ENCODE results near the gene ANHX. TPM values are rescaled to one million over a fixed set of nuclear protein-coding genes. Genes with fewer than 3 reads are reported as not detected.

Gene ANHX
- total and polyA plus RNA-seq, 2 experiments from 2014 or later = not detected

DNA sequence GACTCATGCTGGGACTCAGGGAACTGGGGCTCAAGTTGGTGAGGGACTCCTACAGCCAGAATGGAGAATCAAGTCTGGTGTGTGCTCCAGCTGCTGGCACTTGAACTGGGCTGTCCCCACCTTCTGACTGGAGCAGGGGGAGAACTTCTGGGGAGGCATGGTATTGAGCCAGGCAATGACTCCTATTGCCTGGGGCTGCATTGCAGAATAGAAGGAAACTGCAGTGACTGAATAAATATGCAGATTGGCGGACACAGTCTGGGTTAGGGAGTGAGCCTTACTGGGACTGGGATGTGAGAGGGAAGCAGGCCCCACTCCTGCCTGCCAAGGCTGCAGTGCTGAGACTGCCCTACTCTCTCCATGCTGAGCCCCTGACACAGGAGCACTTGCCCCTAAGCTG, 63.2 kb downstream of the ANHX start:
- no peaks in the 10 kb centered on the region for H3K4me1 ChIP-seq (ENCODE audit: insufficient read depth)
- Mint-ChIP-seq H3K9me3 (peaks cover 89% of the 10 kb centered on the region), H3K27me3 (ENCODE audit: insufficient read depth, low read depth, poor library complexity) (no peaks in the 10 kb centered on the region), H3K27ac (no peak overlapping the region), H3K4me3 (no peak overlapping the region), H3K4me1 (no peaks in the 10 kb centered on the region), H3K36me3 (ENCODE audit: low read depth) (peaks cover 30% of the 10 kb centered on the region)
- H4K20me1 ChIP-seq (replicated peaks; ENCODE audit: insufficient read depth) = no peaks in the 10 kb centered on the region
- no peaks in the 10 kb centered on the region for H3K79me2 ChIP-seq (replicated peaks; ENCODE audit: insufficient read depth)
- H3K27ac ChIP-seq (ENCODE audit: low read depth) = no peak overlapping the region
- no peak for TF ChIP-seq POLR2AphosphoS5 (IDR thresholded peaks at IDR 0.05; ENCODE audit: low read depth)
- TF ChIP-seq ZNF114 (CRISPR knock-in tag; IDR thresholded peaks at IDR 0.05) = no peak
- TF ChIP-seq JUNB (IDR thresholded peaks at IDR 0.05; ENCODE audit: unreplicated experiment) = no peak
- TF ChIP-seq CREB1 (CRISPR knock-in tag; IDR thresholded peaks at IDR 0.05; ENCODE audit: low read depth) = no peak
- TF ChIP-seq, protein P1, sequence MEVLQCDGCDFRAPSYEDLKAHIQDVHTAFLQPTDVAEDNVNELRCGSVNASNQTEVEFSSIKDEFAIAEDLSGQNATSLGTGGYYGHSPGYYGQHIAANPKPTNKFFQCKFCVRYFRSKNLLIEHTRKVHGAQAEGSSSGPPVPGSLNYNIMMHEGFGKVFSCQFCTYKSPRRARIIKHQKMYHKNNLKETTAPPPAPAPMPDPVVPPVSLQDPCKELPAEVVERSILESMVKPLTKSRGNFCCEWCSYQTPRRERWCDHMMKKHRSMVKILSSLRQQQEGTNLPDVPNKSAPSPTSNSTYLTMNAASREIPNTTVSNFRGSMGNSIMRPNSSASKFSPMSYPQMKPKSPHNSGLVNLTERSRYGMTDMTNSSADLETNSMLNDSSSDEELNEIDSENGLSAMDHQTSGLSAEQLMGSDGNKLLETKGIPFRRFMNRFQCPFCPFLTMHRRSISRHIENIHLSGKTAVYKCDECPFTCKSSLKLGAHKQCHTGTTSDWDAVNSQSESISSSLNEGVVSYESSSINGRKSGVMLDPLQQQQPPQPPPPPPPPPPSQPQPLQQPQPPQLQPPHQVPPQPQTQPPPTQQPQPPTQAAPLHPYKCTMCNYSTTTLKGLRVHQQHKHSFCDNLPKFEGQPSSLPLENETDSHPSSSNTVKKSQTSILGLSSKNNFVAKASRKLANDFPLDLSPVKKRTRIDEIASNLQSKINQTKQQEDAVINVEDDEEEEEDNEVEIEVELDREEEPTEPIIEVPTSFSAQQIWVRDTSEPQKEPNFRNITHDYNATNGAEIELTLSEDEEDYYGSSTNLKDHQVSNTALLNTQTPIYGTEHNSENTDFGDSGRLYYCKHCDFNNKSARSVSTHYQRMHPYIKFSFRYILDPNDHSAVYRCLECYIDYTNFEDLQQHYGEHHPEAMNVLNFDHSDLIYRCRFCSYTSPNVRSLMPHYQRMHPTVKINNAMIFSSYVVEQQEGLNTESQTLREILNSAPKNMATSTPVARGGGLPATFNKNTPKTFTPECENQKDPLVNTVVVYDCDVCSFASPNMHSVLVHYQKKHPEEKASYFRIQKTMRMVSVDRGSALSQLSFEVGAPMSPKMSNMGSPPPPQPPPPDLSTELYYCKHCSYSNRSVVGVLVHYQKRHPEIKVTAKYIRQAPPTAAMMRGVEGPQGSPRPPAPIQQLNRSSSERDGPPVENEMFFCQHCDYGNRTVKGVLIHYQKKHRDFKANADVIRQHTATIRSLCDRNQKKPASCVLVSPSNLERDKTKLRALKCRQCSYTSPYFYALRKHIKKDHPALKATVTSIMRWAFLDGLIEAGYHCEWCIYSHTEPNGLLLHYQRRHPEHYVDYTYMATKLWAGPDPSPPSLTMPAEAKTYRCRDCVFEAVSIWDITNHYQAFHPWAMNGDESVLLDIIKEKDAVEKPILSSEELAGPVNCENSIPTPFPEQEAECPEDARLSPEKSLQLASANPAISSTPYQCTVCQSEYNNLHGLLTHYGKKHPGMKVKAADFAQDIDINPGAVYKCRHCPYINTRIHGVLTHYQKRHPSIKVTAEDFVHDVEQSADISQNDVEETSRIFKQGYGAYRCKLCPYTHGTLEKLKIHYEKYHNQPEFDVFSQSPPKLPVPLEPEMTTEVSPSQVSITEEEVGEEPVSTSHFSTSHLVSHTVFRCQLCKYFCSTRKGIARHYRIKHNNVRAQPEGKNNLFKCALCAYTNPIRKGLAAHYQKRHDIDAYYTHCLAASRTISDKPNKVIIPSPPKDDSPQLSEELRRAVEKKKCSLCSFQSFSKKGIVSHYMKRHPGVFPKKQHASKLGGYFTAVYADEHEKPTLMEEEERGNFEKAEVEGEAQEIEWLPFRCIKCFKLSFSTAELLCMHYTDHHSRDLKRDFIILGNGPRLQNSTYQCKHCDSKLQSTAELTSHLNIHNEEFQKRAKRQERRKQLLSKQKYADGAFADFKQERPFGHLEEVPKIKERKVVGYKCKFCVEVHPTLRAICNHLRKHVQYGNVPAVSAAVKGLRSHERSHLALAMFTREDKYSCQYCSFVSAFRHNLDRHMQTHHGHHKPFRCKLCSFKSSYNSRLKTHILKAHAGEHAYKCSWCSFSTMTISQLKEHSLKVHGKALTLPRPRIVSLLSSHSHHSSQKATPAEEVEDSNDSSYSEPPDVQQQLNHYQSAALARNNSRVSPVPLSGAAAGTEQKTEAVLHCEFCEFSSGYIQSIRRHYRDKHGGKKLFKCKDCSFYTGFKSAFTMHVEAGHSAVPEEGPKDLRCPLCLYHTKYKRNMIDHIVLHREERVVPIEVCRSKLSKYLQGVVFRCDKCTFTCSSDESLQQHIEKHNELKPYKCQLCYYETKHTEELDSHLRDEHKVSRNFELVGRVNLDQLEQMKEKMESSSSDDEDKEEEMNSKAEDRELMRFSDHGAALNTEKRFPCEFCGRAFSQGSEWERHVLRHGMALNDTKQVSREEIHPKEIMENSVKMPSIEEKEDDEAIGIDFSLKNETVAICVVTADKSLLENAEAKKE (CRISPR knock-in tag; IDR thresholded peaks at IDR 0.05) = no peak
- TF ChIP-seq, protein P2, sequence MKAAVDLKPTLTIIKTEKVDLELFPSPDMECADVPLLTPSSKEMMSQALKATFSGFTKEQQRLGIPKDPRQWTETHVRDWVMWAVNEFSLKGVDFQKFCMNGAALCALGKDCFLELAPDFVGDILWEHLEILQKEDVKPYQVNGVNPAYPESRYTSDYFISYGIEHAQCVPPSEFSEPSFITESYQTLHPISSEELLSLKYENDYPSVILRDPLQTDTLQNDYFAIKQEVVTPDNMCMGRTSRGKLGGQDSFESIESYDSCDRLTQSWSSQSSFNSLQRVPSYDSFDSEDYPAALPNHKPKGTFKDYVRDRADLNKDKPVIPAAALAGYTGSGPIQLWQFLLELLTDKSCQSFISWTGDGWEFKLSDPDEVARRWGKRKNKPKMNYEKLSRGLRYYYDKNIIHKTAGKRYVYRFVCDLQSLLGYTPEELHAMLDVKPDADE (IDR thresholded peaks at IDR 0.05) = no peak
- TF ChIP-seq EZH2phosphoT487 (IDR thresholded peaks at IDR 0.05; ENCODE audit: unreplicated experiment) = no peak
- TF ChIP-seq ZNF331 (CRISPR knock-in tag; IDR thresholded peaks at IDR 0.05; ENCODE audit: low read depth) = no peak
- TF ChIP-seq, protein P3, sequence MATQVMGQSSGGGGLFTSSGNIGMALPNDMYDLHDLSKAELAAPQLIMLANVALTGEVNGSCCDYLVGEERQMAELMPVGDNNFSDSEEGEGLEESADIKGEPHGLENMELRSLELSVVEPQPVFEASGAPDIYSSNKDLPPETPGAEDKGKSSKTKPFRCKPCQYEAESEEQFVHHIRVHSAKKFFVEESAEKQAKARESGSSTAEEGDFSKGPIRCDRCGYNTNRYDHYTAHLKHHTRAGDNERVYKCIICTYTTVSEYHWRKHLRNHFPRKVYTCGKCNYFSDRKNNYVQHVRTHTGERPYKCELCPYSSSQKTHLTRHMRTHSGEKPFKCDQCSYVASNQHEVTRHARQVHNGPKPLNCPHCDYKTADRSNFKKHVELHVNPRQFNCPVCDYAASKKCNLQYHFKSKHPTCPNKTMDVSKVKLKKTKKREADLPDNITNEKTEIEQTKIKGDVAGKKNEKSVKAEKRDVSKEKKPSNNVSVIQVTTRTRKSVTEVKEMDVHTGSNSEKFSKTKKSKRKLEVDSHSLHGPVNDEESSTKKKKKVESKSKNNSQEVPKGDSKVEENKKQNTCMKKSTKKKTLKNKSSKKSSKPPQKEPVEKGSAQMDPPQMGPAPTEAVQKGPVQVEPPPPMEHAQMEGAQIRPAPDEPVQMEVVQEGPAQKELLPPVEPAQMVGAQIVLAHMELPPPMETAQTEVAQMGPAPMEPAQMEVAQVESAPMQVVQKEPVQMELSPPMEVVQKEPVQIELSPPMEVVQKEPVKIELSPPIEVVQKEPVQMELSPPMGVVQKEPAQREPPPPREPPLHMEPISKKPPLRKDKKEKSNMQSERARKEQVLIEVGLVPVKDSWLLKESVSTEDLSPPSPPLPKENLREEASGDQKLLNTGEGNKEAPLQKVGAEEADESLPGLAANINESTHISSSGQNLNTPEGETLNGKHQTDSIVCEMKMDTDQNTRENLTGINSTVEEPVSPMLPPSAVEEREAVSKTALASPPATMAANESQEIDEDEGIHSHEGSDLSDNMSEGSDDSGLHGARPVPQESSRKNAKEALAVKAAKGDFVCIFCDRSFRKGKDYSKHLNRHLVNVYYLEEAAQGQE (IDR thresholded peaks at IDR 0.05; ENCODE audit: unreplicated experiment) = no peak
- TF ChIP-seq STAT1 (IDR thresholded peaks at IDR 0.05; ENCODE audit: unreplicated experiment) = no peak
- TF ChIP-seq, protein P4, sequence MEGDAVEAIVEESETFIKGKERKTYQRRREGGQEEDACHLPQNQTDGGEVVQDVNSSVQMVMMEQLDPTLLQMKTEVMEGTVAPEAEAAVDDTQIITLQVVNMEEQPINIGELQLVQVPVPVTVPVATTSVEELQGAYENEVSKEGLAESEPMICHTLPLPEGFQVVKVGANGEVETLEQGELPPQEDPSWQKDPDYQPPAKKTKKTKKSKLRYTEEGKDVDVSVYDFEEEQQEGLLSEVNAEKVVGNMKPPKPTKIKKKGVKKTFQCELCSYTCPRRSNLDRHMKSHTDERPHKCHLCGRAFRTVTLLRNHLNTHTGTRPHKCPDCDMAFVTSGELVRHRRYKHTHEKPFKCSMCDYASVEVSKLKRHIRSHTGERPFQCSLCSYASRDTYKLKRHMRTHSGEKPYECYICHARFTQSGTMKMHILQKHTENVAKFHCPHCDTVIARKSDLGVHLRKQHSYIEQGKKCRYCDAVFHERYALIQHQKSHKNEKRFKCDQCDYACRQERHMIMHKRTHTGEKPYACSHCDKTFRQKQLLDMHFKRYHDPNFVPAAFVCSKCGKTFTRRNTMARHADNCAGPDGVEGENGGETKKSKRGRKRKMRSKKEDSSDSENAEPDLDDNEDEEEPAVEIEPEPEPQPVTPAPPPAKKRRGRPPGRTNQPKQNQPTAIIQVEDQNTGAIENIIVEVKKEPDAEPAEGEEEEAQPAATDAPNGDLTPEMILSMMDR (conservative IDR thresholded peaks at IDR 0.05; ENCODE audit: low read depth in 2 of 2) = no peak
- TF ChIP-seq EZH2 (IDR thresholded peaks at IDR 0.05; ENCODE audit: low read depth, unreplicated experiment) = no peak
- TF ChIP-seq NANOG (IDR thresholded peaks at IDR 0.05; ENCODE audit: borderline replicate concordance) = no peak
- H3K27me3 ChIP-seq (ENCODE audit: insufficient read depth) = no peaks in the 10 kb centered on the region
- no peak overlapping the region for H2AFZ ChIP-seq
- no peak for DNase-seq (ENCODE audit: low spot score)
- H3K4me3 ChIP-seq = no peak overlapping the region
- H3K4me2 ChIP-seq = no peak overlapping the region
- no peaks in the 10 kb centered on the region for H3K9me2 ChIP-seq (ENCODE audit: insufficient read depth)
- 0 out of 2 replicates have a peak, but pooled peaks cover 7% of the 10 kb centered on the region for H3K36me3 ChIP-seq (ENCODE audit: insufficient read depth)
- no peaks in the 10 kb centered on the region for H3F3A ChIP-seq (replicated peaks; ENCODE audit: low read depth)
- ATAC-seq = no peak

Measured in GM23338 (cell line).